HUES6 (cell line): Measurements from ENCODE around the gene KATNBL1.

Source experiments
- H3K27ac ChIP-seq: 2 replicates; pipeline ENCODE4 v1.7.0; 2013; ENCODE audit warnings: low read depth, mild to moderate bottlenecking, low read length, inconsistent platforms
- H3K27me3 ChIP-seq: 2 replicates; pipeline ENCODE4 v1.6.1; 2013; ENCODE audit warnings: low read length; ENCODE audit not compliant: control insufficient read depth, insufficient read depth
- H3K36me3 ChIP-seq: 2 replicates; pipeline ENCODE4 v1.6.1; 2013; ENCODE audit warnings: low read length; ENCODE audit not compliant: control insufficient read depth, insufficient read depth
- H3K4me1 ChIP-seq: 2 replicates; pipeline ENCODE4 v1.6.1; 2013; ENCODE audit warnings: low read length; ENCODE audit not compliant: control insufficient read depth, insufficient read depth
- H3K4me3 ChIP-seq: 2 replicates; pipeline ENCODE4 v1.5.1; 2013; ENCODE audit warnings: low read depth, low read length
- H3K9ac ChIP-seq: one replicate; pipeline ENCODE4 v1.6.1; 2013; ENCODE audit warnings: mild to moderate bottlenecking, low read length
- H3K9me3 ChIP-seq: 2 replicates; pipeline ENCODE4 v1.6.1; 2013; ENCODE audit warnings: low read depth, low read length; ENCODE audit not compliant: control insufficient read depth, insufficient read depth

Gene KATNBL1, protein sequence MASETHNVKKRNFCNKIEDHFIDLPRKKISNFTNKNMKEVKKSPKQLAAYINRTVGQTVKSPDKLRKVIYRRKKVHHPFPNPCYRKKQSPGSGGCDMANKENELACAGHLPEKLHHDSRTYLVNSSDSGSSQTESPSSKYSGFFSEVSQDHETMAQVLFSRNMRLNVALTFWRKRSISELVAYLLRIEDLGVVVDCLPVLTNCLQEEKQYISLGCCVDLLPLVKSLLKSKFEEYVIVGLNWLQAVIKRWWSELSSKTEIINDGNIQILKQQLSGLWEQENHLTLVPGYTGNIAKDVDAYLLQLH

GRCh38 chr15:34209421-34210282 lies at the start of gene KATNBL1:
TSS of gene KATNBL1 (minus strand) at chr15:34210096. CDS start at chr15:34163676, 46,420 bp downstream.
- no peaks in the 10 kb centered on the region for H3K9me3 ChIP-seq
- peak within 1 kb of the TSS; percentile 92 for H3K9ac ChIP-seq
- no peaks in the 10 kb centered on the region for H3K27me3 ChIP-seq
- peaks cover 7% of the 10 kb centered on the region; the same call in 1 of the 2 replicates for H3K36me3 ChIP-seq
- peaks cover 29% of the 10 kb centered on the region for H3K4me1 ChIP-seq
- H3K27ac ChIP-seq, result peak within 1 kb of the TSS; percentile 40; the same call in 1 of the 2 replicates
- peak within 1 kb of the TSS; percentile 75 for H3K4me3 ChIP-seq

DNA sequence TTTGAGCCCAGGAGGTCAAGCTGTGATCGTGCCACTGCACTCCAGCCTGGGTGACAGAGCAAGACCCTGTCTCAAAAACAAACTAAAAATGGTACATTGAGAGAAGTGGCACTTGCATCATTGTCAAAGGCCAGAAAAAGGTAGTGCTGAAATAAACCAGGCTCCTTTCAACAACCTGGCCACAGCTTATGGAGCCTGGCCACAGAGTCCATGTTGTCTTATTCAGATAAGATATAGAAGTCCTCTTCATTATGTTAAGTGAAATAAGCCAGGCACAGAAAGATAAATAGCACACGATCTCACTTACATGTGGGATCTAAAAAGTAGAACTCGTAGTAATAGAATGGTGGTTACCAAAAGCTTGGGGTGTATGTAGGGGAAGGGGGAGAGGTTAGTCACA lies 49.7 kb upstream of the KATNBL1 start:
- H3K4me1 ChIP-seq, result no peaks in the 10 kb centered on the region
- H3K4me3 ChIP-seq, result no peak overlapping the region

GRCh38 chr15:34258151-34258550 lies 48.3 kb upstream of the KATNBL1 start:
- H3K27me3 ChIP-seq, result no peaks in the 10 kb centered on the region
- H3K36me3 ChIP-seq, result peaks cover 8% of the 10 kb centered on the region
- no peak overlapping the region for H3K4me3 ChIP-seq
- no peak overlapping the region for H3K27ac ChIP-seq
- H3K9me3 ChIP-seq, result no peaks in the 10 kb centered on the region
- H3K9ac ChIP-seq, result no peak overlapping the region
- H3K4me1 ChIP-seq, result no peaks in the 10 kb centered on the region

More for the DNA sequence above, 49.7 kb upstream of the KATNBL1 start:
- H3K9me3 ChIP-seq, result no peaks in the 10 kb centered on the region
- H3K36me3 ChIP-seq, result no peaks in the 10 kb centered on the region
- no peaks in the 10 kb centered on the region for H3K27me3 ChIP-seq
- no peak overlapping the region for H3K27ac ChIP-seq
- no peak overlapping the region for H3K9ac ChIP-seq

DNA sequence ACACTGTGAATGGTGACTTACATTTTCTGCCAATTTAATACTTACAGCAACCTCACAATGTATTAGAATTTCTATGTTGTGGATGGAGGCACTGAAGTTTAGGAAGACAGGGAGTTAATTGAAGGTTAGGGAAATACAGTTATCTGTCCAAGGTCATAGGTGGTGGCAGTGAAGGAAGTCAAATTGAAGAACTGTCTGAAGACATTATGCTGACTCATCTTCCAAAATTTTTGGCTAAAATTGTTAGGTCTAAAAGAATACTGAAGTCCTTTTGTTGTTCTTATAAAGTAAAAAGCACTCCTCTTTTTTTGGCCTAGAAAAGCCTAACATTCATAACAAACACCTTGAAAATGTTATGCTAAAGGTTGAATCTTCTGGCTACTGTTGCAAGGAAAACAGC lies 42.6 kb upstream of the KATNBL1 start:
- Histone ChIP-seq H3K27me3 (no peaks in the 10 kb centered on the region), H3K4me3 (no peak overlapping the region), H3K9ac (no peak overlapping the region), H3K36me3 (peaks cover 17% of the 10 kb centered on the region), H3K27ac (no peak overlapping the region), H3K9me3 (no peaks in the 10 kb centered on the region), H3K4me1 (no peaks in the 10 kb centered on the region)

DNA sequence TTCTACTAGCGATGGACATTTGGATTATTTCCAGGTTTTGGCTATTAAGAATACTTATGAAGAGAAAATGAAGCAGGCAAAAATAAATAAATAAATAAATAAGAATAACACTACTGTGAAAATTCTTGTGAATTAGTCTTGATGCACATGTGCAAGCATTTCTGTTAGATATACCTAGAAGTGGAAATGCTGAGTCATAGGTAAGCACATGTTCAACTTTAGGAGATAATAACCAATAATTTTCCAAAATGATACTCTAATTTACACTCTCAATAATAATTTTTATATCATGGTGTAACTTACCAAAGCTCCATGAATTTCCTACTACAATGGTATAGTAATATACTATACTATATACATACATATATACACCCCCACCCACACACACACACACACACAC lies 38.3 kb upstream of the KATNBL1 start:
- H3K4me1 ChIP-seq, result no peaks in the 10 kb centered on the region
- H3K36me3 ChIP-seq, result peaks cover 10% of the 10 kb centered on the region; the same call in 1 of the 2 replicates
- H3K4me3 ChIP-seq, result no peak overlapping the region

DNA sequence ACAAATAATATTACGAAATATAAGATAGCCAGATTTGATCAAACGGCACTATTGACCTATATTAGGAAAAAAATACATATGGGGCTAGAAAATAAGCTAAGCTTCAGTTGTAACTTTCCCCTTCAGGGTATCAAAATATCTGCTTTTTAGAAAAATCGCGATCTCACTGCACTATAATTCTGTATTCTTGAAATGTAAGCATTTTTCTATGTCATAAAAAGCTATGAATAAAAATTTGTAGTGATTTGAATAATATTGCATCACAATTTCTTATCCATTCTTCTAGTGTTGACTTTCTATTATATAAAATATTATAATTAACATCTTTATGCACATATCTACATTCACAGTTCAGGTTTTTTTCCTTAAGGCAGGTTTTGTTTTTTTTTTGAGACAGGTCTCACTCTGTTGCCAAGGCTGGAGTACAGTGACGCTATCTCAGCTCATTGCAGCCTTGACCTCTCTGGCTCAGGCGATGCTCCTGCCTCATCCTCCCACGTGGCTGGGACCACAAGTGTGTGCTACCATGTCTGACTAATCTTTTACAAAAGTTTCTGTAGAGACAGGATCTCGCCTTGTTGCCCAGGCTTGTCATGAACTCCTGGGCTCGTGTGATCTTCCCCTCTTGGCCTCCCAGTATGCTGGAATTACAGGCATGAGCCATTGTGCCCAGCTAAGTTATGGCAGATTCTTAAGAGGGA lies 36.5 kb upstream of the KATNBL1 start:
- no peak overlapping the region for H3K4me3 ChIP-seq
- H3K9ac ChIP-seq, result no peak overlapping the region
- 0 out of 2 replicates have a peak, but pooled peaks cover 2% of the 10 kb centered on the region for H3K36me3 ChIP-seq
- H3K4me1 ChIP-seq, result no peaks in the 10 kb centered on the region
- H3K27ac ChIP-seq, result no peak overlapping the region
- H3K9me3 ChIP-seq, result no peaks in the 10 kb centered on the region
- H3K27me3 ChIP-seq, result no peaks in the 10 kb centered on the region

More for the DNA sequence above, 38.3 kb upstream of the KATNBL1 start:
- Histone ChIP-seq H3K27me3 (no peaks in the 10 kb centered on the region), H3K27ac (no peak overlapping the region), H3K9me3 (no peaks in the 10 kb centered on the region), H3K9ac (no peak overlapping the region)

DNA sequence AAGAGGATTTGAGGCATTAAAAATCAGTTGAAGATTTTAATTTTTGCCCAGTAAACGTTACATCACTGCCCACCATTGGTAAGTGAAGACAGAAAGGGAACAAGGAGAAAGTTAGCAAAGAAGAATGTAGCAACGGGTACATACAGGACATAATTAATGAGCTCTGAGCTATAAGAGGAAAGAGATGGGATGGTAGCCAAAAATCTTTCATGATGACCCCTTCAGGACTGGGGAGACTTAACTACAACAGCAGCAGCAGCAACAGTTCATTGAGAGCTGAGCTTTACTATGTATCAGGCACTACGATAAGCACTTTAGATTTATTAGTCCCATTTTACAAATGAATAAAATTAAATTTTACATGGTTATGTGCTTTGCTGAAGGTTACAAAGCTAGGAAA lies 33.3 kb upstream of the KATNBL1 start:
- Histone ChIP-seq H3K4me3 (no peak overlapping the region), H3K36me3 (no peaks in the 10 kb centered on the region), H3K9ac (no peak overlapping the region), H3K9me3 (no peaks in the 10 kb centered on the region), H3K4me1 (peaks cover 9% of the 10 kb centered on the region; the same call in 1 of the 2 replicates), H3K27ac (no peak overlapping the region), H3K27me3 (no peaks in the 10 kb centered on the region)

GRCh38 chr15:34242331-34242710 lies 32.4 kb upstream of the KATNBL1 start:
- Histone ChIP-seq H3K9me3 (no peaks in the 10 kb centered on the region), H3K27ac (no peak overlapping the region), H3K4me1 (peaks cover 9% of the 10 kb centered on the region; the same call in 1 of the 2 replicates), H3K9ac (no peak overlapping the region), H3K4me3 (no peak overlapping the region), H3K36me3 (no peaks in the 10 kb centered on the region; the same call in 1 of the 2 replicates), H3K27me3 (no peaks in the 10 kb centered on the region)

GRCh38 chr15:34241376-34242330 lies 31.8 kb upstream of the KATNBL1 start:
- Histone ChIP-seq H3K4me3 (no peak overlapping the region), H3K36me3 (peaks cover under 1% of the 10 kb centered on the region; the same call in 1 of the 2 replicates), H3K4me1 (peaks cover 9% of the 10 kb centered on the region; the same call in 1 of the 2 replicates), H3K9me3 (no peaks in the 10 kb centered on the region), H3K9ac (no peak overlapping the region), H3K27me3 (no peaks in the 10 kb centered on the region), H3K27ac (no peak overlapping the region)

DNA sequence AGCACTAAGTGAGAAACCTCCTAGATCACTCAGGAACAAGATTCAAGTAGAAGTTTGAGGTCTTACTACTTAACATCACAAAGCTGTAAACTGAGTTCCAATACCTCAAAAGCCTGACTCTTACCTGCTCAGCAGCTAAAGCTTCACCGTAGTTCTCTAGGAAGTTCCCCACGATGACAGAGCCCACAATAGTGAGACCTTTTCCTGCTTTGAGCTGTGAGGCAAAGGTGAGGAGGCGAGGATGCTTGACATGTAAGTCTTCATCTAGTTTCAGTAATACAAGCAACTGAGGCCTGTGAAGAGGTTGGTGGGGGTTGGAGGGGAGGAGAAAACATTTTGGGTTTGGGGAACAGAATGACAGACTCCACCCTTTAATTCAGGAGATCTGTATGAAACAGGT lies 30.6 kb upstream of the KATNBL1 start:
- H3K9ac ChIP-seq, result no peak overlapping the region
- H3K36me3 ChIP-seq, result peaks cover 11% of the 10 kb centered on the region
- no peaks in the 10 kb centered on the region for H3K27me3 ChIP-seq
- H3K9me3 ChIP-seq, result no peaks in the 10 kb centered on the region
- H3K4me1 ChIP-seq, result peaks cover 9% of the 10 kb centered on the region; the same call in 1 of the 2 replicates
- no peak overlapping the region for H3K4me3 ChIP-seq
- no peak overlapping the region for H3K27ac ChIP-seq
